Activated naive CD4-positive, alpha-beta T cell treated with anti-CD3 and anti-CD28 coated beads, Interleukin-2, amount 50 U/mL, for 16 hours (primary cell): Measurements from ENCODE around the gene AGAP1.
"Not testable (repeated sequence)": the region's sequence is repeated elsewhere in the genome, so short reads cannot be mapped to it uniquely, and the experiment has no call there.

Source experiments
- DNase-seq: peaks from one replicate; pipeline ENCODE4 v3.0.0-alpha.2; 2020

Gene AGAP1

GRCh38 chr2:236120141-236120601, 626.3 kb downstream of the AGAP1 start:
- no peak for DNase-seq

- no peak for DNase-seq
These were observed 627.0 kb downstream of the AGAP1 start for GRCh38 chr2:236120829-236121228.

- no peak for DNase-seq
These were observed 627.7 kb downstream of the AGAP1 start for GRCh38 chr2:236121546-236121945.

GRCh38 chr2:236122236-236122635, 628.4 kb downstream of the AGAP1 start:
- no peak for DNase-seq

GRCh38 chr2:236123716-236124115, 629.9 kb downstream of the AGAP1 start:
- no peak for DNase-seq

GRCh38 chr2:236124182-236124893, 630.5 kb downstream of the AGAP1 start:
- DNase-seq: no peak

- no peak for DNase-seq
These were observed 631.7 kb downstream of the AGAP1 start for GRCh38 chr2:236125541-236125940.

GRCh38 chr2:236127010-236127409, 633.2 kb downstream of the AGAP1 start:
- no peak for DNase-seq

GRCh38 chr2:236128321-236128720, 634.5 kb downstream of the AGAP1 start:
- no peak for DNase-seq

- DNase-seq: no peak
These were observed 636.1 kb downstream of the AGAP1 start for GRCh38 chr2:236129935-236130334.

GRCh38 chr2:236130349-236130998, 636.6 kb downstream of the AGAP1 start:
- no peak for DNase-seq

GRCh38 chr2:236131073-236131692, 637.3 kb downstream of the AGAP1 start:
- DNase-seq: no peak

- no peak for DNase-seq
These were observed 639.7 kb downstream of the AGAP1 start for GRCh38 chr2:236133410-236134012.

GRCh38 chr2:236136538-236136937, 642.7 kb downstream of the AGAP1 start:
- DNase-seq: no peak

- DNase-seq: no peak
These were observed 643.2 kb downstream of the AGAP1 start for GRCh38 chr2:236137066-236137465.

GRCh38 chr2:236141616-236142015, 647.8 kb downstream of the AGAP1 start:
- not testable (repeated sequence) for DNase-seq

- DNase-seq: no peak
These were observed 650.0 kb downstream of the AGAP1 start for GRCh38 chr2:236143811-236144210.

- DNase-seq: no peak
These were observed 652.6 kb downstream of the AGAP1 start for GRCh38 chr2:236146436-236146835.

GRCh38 chr2:236155406-236155805, 661.6 kb downstream of the AGAP1 start:
- DNase-seq: no peak

GRCh38 chr2:236156095-236156859, 662.4 kb downstream of the AGAP1 start:
- no peak for DNase-seq

GRCh38 chr2:236156860-236157194, 663.0 kb downstream of the AGAP1 start:
- no peak for DNase-seq

GRCh38 chr2:236157366-236157765, 663.5 kb downstream of the AGAP1 start:
- no peak for DNase-seq
